ENCODE results near the gene PLXNA3. TPM values are rescaled to one million over a fixed set of nuclear protein-coding genes. Genes with fewer than 3 reads are reported as not detected.

PLXNA3 gene
- total and polyA plus RNA-seq, 2 experiments from 2014 or later, result 2.7 to 5.4 TPM

GRCh38 chrX:154512879-154513553 lies 54.9 kb downstream of the PLXNA3 start:
- peaks cover 12% of the 10 kb centered on the region for H3K4me1 Mint-ChIP-seq
- Histone ChIP-seq H3K4me1 (ENCODE audit: insufficient read depth) (peaks cover 8% of the 10 kb centered on the region), H3K27me3 (ENCODE audit: insufficient read depth) (no peaks in the 10 kb centered on the region), H3K9me2 (ENCODE audit: insufficient read depth) (no peaks in the 10 kb centered on the region), H4K20me1 (replicated peaks; ENCODE audit: insufficient read depth) (no peaks in the 10 kb centered on the region), H3K27ac (ENCODE audit: low read depth) (no peak overlapping the region), H3K36me3 (ENCODE audit: insufficient read depth) (no peaks in the 10 kb centered on the region), H3F3A (replicated peaks; ENCODE audit: low read depth) (0 out of 2 replicates have a peak, but pooled peaks cover 4% of the 10 kb centered on the region), H3K79me2 (replicated peaks; ENCODE audit: insufficient read depth) (no peaks in the 10 kb centered on the region), H3K4me2 (no peak overlapping the region), H3K4me3 (no peak overlapping the region), H2AFZ (no peak overlapping the region)
- peaks cover 11% of the 10 kb centered on the region; the same call in 2 of the 3 replicates for H3K36me3 Mint-ChIP-seq (ENCODE audit: low read depth)
- TF ChIP-seq CTCF (conservative IDR thresholded peaks at IDR 0.05; ENCODE audit: low read depth in 2 of 2) (no peak), ETS1 (IDR thresholded peaks at IDR 0.05) (no peak), STAT1 (IDR thresholded peaks at IDR 0.05; ENCODE audit: unreplicated experiment) (no peak), EZH2phosphoT487 (IDR thresholded peaks at IDR 0.05; ENCODE audit: unreplicated experiment) (no peak), JUNB (IDR thresholded peaks at IDR 0.05; ENCODE audit: unreplicated experiment) (no peak), ZNF331 (CRISPR knock-in tag; IDR thresholded peaks at IDR 0.05; ENCODE audit: low read depth) (no peak), POLR2AphosphoS5 (IDR thresholded peaks at IDR 0.05; ENCODE audit: low read depth) (no peak), ZNF114 (CRISPR knock-in tag; IDR thresholded peaks at IDR 0.05) (no peak), NANOG (IDR thresholded peaks at IDR 0.05; ENCODE audit: borderline replicate concordance) (no peak)
- TF ChIP-seq, protein P1, sequence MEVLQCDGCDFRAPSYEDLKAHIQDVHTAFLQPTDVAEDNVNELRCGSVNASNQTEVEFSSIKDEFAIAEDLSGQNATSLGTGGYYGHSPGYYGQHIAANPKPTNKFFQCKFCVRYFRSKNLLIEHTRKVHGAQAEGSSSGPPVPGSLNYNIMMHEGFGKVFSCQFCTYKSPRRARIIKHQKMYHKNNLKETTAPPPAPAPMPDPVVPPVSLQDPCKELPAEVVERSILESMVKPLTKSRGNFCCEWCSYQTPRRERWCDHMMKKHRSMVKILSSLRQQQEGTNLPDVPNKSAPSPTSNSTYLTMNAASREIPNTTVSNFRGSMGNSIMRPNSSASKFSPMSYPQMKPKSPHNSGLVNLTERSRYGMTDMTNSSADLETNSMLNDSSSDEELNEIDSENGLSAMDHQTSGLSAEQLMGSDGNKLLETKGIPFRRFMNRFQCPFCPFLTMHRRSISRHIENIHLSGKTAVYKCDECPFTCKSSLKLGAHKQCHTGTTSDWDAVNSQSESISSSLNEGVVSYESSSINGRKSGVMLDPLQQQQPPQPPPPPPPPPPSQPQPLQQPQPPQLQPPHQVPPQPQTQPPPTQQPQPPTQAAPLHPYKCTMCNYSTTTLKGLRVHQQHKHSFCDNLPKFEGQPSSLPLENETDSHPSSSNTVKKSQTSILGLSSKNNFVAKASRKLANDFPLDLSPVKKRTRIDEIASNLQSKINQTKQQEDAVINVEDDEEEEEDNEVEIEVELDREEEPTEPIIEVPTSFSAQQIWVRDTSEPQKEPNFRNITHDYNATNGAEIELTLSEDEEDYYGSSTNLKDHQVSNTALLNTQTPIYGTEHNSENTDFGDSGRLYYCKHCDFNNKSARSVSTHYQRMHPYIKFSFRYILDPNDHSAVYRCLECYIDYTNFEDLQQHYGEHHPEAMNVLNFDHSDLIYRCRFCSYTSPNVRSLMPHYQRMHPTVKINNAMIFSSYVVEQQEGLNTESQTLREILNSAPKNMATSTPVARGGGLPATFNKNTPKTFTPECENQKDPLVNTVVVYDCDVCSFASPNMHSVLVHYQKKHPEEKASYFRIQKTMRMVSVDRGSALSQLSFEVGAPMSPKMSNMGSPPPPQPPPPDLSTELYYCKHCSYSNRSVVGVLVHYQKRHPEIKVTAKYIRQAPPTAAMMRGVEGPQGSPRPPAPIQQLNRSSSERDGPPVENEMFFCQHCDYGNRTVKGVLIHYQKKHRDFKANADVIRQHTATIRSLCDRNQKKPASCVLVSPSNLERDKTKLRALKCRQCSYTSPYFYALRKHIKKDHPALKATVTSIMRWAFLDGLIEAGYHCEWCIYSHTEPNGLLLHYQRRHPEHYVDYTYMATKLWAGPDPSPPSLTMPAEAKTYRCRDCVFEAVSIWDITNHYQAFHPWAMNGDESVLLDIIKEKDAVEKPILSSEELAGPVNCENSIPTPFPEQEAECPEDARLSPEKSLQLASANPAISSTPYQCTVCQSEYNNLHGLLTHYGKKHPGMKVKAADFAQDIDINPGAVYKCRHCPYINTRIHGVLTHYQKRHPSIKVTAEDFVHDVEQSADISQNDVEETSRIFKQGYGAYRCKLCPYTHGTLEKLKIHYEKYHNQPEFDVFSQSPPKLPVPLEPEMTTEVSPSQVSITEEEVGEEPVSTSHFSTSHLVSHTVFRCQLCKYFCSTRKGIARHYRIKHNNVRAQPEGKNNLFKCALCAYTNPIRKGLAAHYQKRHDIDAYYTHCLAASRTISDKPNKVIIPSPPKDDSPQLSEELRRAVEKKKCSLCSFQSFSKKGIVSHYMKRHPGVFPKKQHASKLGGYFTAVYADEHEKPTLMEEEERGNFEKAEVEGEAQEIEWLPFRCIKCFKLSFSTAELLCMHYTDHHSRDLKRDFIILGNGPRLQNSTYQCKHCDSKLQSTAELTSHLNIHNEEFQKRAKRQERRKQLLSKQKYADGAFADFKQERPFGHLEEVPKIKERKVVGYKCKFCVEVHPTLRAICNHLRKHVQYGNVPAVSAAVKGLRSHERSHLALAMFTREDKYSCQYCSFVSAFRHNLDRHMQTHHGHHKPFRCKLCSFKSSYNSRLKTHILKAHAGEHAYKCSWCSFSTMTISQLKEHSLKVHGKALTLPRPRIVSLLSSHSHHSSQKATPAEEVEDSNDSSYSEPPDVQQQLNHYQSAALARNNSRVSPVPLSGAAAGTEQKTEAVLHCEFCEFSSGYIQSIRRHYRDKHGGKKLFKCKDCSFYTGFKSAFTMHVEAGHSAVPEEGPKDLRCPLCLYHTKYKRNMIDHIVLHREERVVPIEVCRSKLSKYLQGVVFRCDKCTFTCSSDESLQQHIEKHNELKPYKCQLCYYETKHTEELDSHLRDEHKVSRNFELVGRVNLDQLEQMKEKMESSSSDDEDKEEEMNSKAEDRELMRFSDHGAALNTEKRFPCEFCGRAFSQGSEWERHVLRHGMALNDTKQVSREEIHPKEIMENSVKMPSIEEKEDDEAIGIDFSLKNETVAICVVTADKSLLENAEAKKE (CRISPR knock-in tag; IDR thresholded peaks at IDR 0.05), result no peak
- ATAC-seq (no peak), DNase-seq (ENCODE audit: low spot score) (no peak)
- no peak overlapping the region for H3K27ac Mint-ChIP-seq
- no peaks in the 10 kb centered on the region for H3K9me3 Mint-ChIP-seq
- peaks cover 9% of the 10 kb centered on the region for H3K27me3 Mint-ChIP-seq (ENCODE audit: insufficient read depth, low read depth, poor library complexity)
- H3K4me3 Mint-ChIP-seq, result no peak overlapping the region

Data from GM23338 (cell line).